ENCODE data around the gene VWA2. TPM values are rescaled to one million over a fixed set of nuclear protein-coding genes. Genes with fewer than 3 reads are reported as not detected.
"Not testable (repeated sequence)": the region's sequence is repeated elsewhere in the genome, so short reads cannot be mapped to it uniquely, and the experiment has no call there.

Gene VWA2
- total and polyA plus RNA-seq, 10 of the 15 experiments (the other 5 are each of a cell fraction or from before 2014, with no cell fraction given), result 0.03 TPM; not detected in 9

- TF ChIP-seq RAD21 (IDR thresholded peaks at IDR 0.05; ENCODE audit: insufficient read depth, low read depth, low read length) (no peak), LARP7 (IDR thresholded peaks at IDR 0.05) (no peak)
Measured at GRCh38 chr10:114332301-114333192, 93.5 kb downstream of the VWA2 start (continued).

GRCh38 chr10:114333441-114333840, 94.4 kb downstream of the VWA2 start:
- H3K79me2 ChIP-seq (ENCODE audit: control insufficient read depth, insufficient read depth, low read length); H3K27me3 ChIP-seq (replicated peaks in 1 of 2; ENCODE audit: control insufficient read depth in 2 of 2, insufficient read depth in 2 of 2, low read length in 1 of 2); intact Hi-C loops (cut with micrococcal nuclease; ENCODE audit: unreplicated experiment); BruUV-seq (replicated peaks); H3K4me2 ChIP-seq (ENCODE audit: control insufficient read depth, insufficient read depth); H3K4me3 ChIP-seq; FAIRE-seq; H3K9ac ChIP-seq (ENCODE audit: control insufficient read depth, insufficient read depth, low read length); H3K36me3 ChIP-seq (ENCODE audit: control insufficient read depth in 2 of 2, insufficient read depth in 2 of 2, low read length in 1 of 2); H3K27ac ChIP-seq (ENCODE audit: control insufficient read depth, insufficient read depth); H2AFZ ChIP-seq (ENCODE audit: control insufficient read depth, low read depth, low read length); POLR2A ChIA-PET; H3K9me3 ChIP-seq (replicated peaks; ENCODE audit: control insufficient read depth, insufficient read depth, low read length); DNase-seq (ENCODE audit: low read depth, low spot score); H4K20me1 ChIP-seq (ENCODE audit: control insufficient read depth, insufficient read depth); H3K4me1 ChIP-seq (ENCODE audit: control insufficient read depth, insufficient read depth, low read length); in situ Hi-C loops (cut with MboI); ATAC-seq: not testable (repeated sequence)
- SMC1A ChIA-PET (ENCODE audit: uncharacterized antibody, unreplicated experiment), result interaction anchor here (0.7 to 1.4 kb wide), 3 partner anchors 29 to 220 kb away, joined by 3 read pairs; no protein-coding TSS in a partner anchor
- CTCF ChIA-PET, result interaction anchor here (4.2 kb wide), 1 partner anchor 30 kb away, joined by 16 read pairs; no protein-coding TSS in a partner anchor
- RAD21 ChIA-PET (ENCODE audit: unreplicated experiment), result interaction anchor here (0.7 kb wide), 1 partner anchor 29 kb away, joined by 3 read pairs; no protein-coding TSS in a partner anchor
- 52% methylated on average over 5 of the region's 5 CpGs for WGBS (ENCODE audit: insufficient coverage, insufficient replicate concordance, low lambda C conversion rate, missing lambda C conversion rate)

- CTCF ChIA-PET, result interaction anchor here (4.2 kb wide), 1 partner anchor 31 kb away, joined by 16 read pairs; no protein-coding TSS in a partner anchor
- no peak for TF ChIP-seq SRF (IDR thresholded peaks at IDR 0.05; ENCODE audit: low read depth in 2 of 2, low read length in 2 of 2)
- TF ChIP-seq ZNF687 (IDR thresholded peaks at IDR 0.05), result no peak
- TF ChIP-seq POLR2AphosphoS2 (IDR thresholded peaks at IDR 0.05; ENCODE audit: low read depth, low read length), result no peak
- TF ChIP-seq RELA (IDR thresholded peaks at IDR 0.05; ENCODE audit: borderline replicate concordance, partially characterized antibody), result no peak
Measured at GRCh38 chr10:114334301-114334700, 95.2 kb downstream of the VWA2 start.

More at GRCh38 chr10:114334301-114334700, 95.2 kb downstream of the VWA2 start:
- BruUV-seq (replicated peaks), result no TSS peak
- Histone ChIP-seq H4K20me1 (ENCODE audit: control insufficient read depth, insufficient read depth) (no peaks in the 10 kb centered on the region), H3K4me2 (ENCODE audit: control insufficient read depth, insufficient read depth) (no peak overlapping the region), H3K36me3 (ENCODE audit: control insufficient read depth in 2 of 2, insufficient read depth in 2 of 2, low read length in 1 of 2) (no peaks in the 10 kb centered on the region), H3K27me3 (replicated peaks in 1 of 2; ENCODE audit: control insufficient read depth in 2 of 2, insufficient read depth in 2 of 2, low read length in 1 of 2) (peaks cover 0 to 2% of the 10 kb centered on the region in 2 experiments; a peak in 2 of 4 replicates), H3K4me1 (ENCODE audit: control insufficient read depth, insufficient read depth, low read length) (peaks cover 4% of the 10 kb centered on the region; the same call in 1 of the 2 replicates), H3K27ac (ENCODE audit: control insufficient read depth, insufficient read depth) (no peak overlapping the region), H3K9me3 (replicated peaks; ENCODE audit: control insufficient read depth, insufficient read depth, low read length) (no peaks in the 10 kb centered on the region), H3K9ac (ENCODE audit: control insufficient read depth, insufficient read depth, low read length) (no peak overlapping the region), H3K4me3 (no peak overlapping the region), H2AFZ (ENCODE audit: control insufficient read depth, low read depth, low read length) (no peak overlapping the region), H3K79me2 (ENCODE audit: control insufficient read depth, insufficient read depth, low read length) (no peaks in the 10 kb centered on the region)
- 3% methylated on average over 6 of the region's 6 CpGs for WGBS (ENCODE audit: insufficient coverage, insufficient replicate concordance, low lambda C conversion rate, missing lambda C conversion rate)
- in situ Hi-C loops (cut with MboI) (no loop called here), intact Hi-C loops (cut with micrococcal nuclease; ENCODE audit: unreplicated experiment) (no loop called here)
- FAIRE-seq (no peak), DNase-seq (ENCODE audit: low read depth, low spot score) (no peak), ATAC-seq (no peak)
- SMC1A ChIA-PET (ENCODE audit: uncharacterized antibody, unreplicated experiment), result interaction anchor here (0.6 kb wide), 1 partner anchor 155 kb away, joined by 3 read pairs; no protein-coding TSS in a partner anchor
- RAD21 ChIA-PET (ENCODE audit: unreplicated experiment), result no interaction called here
- POLR2A ChIA-PET, result no interaction called here
